DND-41 (cell line): ENCODE data around the gene ETS2.

Source experiments
- EZH2 ChIP-seq: IDR thresholded peaks from 3 replicates; pipeline ENCODE4 v1.6.1; 2012; ENCODE audit warnings: borderline replicate concordance, low read depth, mild to moderate bottlenecking, moderate library complexity, low read length, inconsistent platforms; ENCODE audit not compliant: severe bottlenecking
- TF ChIP-seq, protein P1 (sequence below): IDR thresholded peaks from 2 replicates; pipeline ENCODE4 v1.5.1; 2012; ENCODE audit warnings: borderline replicate concordance, low read length, moderate library complexity, mild to moderate bottlenecking; ENCODE audit not compliant: poor library complexity, severe bottlenecking; ENCODE audit errors: extremely low read depth

- TF ChIP-seq, protein P1, sequence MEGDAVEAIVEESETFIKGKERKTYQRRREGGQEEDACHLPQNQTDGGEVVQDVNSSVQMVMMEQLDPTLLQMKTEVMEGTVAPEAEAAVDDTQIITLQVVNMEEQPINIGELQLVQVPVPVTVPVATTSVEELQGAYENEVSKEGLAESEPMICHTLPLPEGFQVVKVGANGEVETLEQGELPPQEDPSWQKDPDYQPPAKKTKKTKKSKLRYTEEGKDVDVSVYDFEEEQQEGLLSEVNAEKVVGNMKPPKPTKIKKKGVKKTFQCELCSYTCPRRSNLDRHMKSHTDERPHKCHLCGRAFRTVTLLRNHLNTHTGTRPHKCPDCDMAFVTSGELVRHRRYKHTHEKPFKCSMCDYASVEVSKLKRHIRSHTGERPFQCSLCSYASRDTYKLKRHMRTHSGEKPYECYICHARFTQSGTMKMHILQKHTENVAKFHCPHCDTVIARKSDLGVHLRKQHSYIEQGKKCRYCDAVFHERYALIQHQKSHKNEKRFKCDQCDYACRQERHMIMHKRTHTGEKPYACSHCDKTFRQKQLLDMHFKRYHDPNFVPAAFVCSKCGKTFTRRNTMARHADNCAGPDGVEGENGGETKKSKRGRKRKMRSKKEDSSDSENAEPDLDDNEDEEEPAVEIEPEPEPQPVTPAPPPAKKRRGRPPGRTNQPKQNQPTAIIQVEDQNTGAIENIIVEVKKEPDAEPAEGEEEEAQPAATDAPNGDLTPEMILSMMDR: no peak
- TF ChIP-seq EZH2: no peak
Observed at GRCh38 chr21:38839328-38840286, 33.9 kb downstream of the ETS2 start.
